Activated CD4-positive, alpha-beta memory T cell treated with anti-CD3 and anti-CD28 coated beads for 36 hours (primary cell): Measurements from ENCODE around the gene ZDHHC22. TPM values are rescaled to one million over a fixed set of nuclear protein-coding genes. Genes with fewer than 3 reads are reported as not detected.

Experiments
- CTCF ChIA-PET: fragments of 350-600 bp; sonication (Branson Sonifier 250); formaldehyde crosslinking; loops from one replicate; lab custom pipeline; 2021; ENCODE audit warnings: antibody characterized with exemption, inconsistent platforms; lab: Charles Lee
- POLR2A ChIA-PET: fragments of 350-600 bp; sonication (Branson Sonifier 250); formaldehyde crosslinking; loops from one replicate; lab custom pipeline; 2021; ENCODE audit warnings: antibody characterized with exemption; lab: Charles Lee
- DNase-seq: peaks from one replicate; pipeline ENCODE4 v3.0.0-alpha.2; 2020
- H3K27ac Mint-ChIP-seq: one replicate; pipeline ENCODE4 v1.8.0; 2021; ENCODE audit warnings: mixed read lengths
- H3K27me3 Mint-ChIP-seq: one replicate; pipeline ENCODE4 v1.8.0; 2021; ENCODE audit warnings: mixed read lengths
- H3K36me3 Mint-ChIP-seq: one replicate; pipeline ENCODE4 v1.8.0; 2021; ENCODE audit warnings: mixed read lengths
- H3K4me1 Mint-ChIP-seq: one replicate; pipeline ENCODE4 v1.8.0; 2021; ENCODE audit warnings: low read depth, mixed read lengths
- H3K4me3 Mint-ChIP-seq: one replicate; pipeline ENCODE4 v1.8.0; 2021; ENCODE audit warnings: mild to moderate bottlenecking, mixed read lengths
- H3K9me3 Mint-ChIP-seq: one replicate; pipeline ENCODE4 v1.8.0; 2021; ENCODE audit warnings: mixed read lengths
- intact Hi-C: fragments of 100-400 bp; cut with micrococcal nuclease; formaldehyde crosslinking; loops from one replicate; pipeline ENCODE4 v1.15.1; 2023
- total RNA-seq, 2 experiments: library from RNA; stranded (reverse); gene quantifications; one replicate each; pipeline ENCODE4 v1.2.3, GENCODE V29; 2021

The ZDHHC22 gene
- total RNA-seq, 2 experiments from 2014 or later: not detected

DNA sequence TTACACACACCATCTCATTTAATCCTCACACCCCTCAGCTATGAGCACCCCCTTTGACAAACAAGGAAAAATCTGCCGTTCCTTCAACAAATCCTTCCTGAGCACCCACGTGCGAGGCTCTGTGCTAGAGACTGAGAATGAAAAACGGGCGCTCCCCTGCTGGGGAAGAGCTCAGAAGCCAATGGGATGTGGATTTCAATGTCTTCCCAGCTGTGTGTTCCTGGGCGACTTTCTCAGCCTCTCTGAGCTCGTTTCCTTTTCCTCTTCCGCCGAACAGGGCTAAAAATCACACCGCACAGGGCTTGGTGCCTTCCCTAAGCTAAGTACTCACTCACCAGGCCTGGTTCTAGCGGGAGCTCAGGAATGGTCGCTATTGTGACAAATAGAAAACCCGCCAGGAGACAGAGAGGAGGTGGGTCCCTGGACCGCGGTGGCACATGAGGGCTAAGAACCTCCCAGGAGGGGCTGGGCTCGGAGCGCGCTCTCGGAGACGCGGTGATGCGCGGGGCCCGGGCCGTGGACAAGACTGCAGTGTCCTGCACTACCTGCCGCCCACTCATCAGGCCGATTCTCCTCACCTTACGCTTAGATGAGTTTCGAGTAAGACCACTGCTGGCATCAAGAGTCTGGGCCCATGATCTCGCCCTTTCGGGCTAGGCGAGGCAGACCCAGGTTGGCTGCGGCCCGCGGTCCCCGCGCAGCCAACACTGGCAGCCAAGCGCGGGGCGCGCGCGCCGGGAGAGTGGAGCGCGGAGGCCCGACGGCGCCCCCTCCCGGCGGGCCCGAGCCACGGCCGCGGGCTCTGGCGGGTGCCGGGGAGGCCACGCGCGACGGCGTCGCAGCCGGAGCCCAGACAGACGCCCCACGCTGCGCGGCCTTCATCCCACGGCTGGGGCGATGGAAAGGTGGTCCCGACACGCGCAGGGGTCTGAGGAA lies 17.0 kb downstream of the ZDHHC22 start:
- POLR2A ChIA-PET: interaction anchor here (0.6 to 3.0 kb wide), 5 partner anchors 9 to 252 kb away, joined by 3 to 10 read pairs (median 5); partner anchors contain the start of genes CIPC, SAMD15 and TMED8
- H3K9me3 Mint-ChIP-seq: no peaks in the 10 kb centered on the region
- H3K27me3 Mint-ChIP-seq: peaks cover 2% of the 10 kb centered on the region
- H3K4me1 Mint-ChIP-seq: peaks cover 50% of the 10 kb centered on the region
- peak overlapping the region; percentile 82 for H3K4me3 Mint-ChIP-seq
- H3K27ac Mint-ChIP-seq: peak overlapping the region; percentile 73
- DNase-seq: peak; percentile 77
- intact Hi-C loops: loop anchor here (5.0 kb wide), 2 partner anchors 167 to 178 kb away; no protein-coding TSS in a partner anchor
- no peaks in the 10 kb centered on the region for H3K36me3 Mint-ChIP-seq
- CTCF ChIA-PET: interaction anchor here (0.6 to 5.2 kb wide), 27 partner anchors 8 to 253 kb away, joined by 3 to 34 read pairs (median 5); partner anchors contain the start of genes CIPC, GSTZ1, POMT2 and SAMD15

DNA sequence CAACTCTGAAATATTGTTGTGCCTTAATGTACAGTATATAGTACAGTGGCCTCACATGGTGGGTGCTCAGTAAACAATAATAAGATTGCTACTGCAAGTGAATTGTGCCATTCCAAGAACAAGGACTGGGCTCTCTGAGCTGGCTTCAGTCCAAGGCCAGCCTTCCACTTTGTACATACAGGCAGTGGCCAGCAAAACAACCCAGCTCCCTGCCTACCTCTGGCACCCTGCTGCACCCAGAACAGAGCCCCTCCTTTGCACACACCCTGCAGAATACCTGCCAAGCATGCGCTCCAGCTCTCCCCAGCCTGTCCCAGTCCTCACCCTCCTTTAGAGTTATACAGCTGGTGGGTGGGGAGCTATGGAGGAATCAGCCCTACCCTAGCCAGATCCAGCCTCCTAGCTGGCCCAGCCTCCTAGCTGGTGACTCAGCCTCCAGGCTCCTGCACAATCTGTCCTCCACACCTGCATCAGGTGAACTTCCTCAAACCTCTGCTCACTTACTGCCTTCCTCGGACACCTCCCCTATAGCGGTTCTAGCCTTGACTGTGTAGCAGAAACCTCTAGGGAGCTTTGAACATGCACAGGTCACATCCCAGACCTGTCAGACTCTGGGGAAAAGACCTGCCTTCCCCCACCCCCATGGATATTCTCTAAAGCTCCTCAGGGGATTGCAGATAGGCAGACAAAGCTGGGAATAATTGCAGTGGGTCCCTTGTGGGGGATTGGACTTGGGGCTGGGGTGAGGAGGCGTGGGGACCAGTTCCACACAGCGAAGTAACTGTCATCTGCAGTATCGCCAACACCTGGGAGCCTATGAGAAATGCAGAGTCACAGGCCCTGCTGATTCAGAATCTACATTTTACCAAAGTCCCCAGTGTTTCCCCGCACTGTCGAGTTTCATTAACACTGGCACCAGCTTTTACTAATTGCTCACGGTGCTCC lies 17.9 kb downstream of the ZDHHC22 start:
- Mint-ChIP-seq H3K4me3 (peak overlapping the region; percentile 82), H3K36me3 (no peaks in the 10 kb centered on the region), H3K27ac (peak overlapping the region; percentile 73), H3K9me3 (no peaks in the 10 kb centered on the region), H3K4me1 (peaks cover 52% of the 10 kb centered on the region), H3K27me3 (peaks cover 2% of the 10 kb centered on the region)
- POLR2A ChIA-PET: interaction anchor here (1.0 to 3.0 kb wide), 4 partner anchors 10 to 253 kb away, joined by 3 to 10 read pairs (median 4); partner anchors contain the start of genes CIPC, SAMD15 and TMED8
- intact Hi-C loops: loop anchor here (5.0 kb wide), 2 partner anchors 166 to 179 kb away; no protein-coding TSS in a partner anchor
- DNase-seq: peak; percentile 52
- CTCF ChIA-PET: interaction anchor here (0.6 to 5.2 kb wide), 26 partner anchors 10 to 254 kb away, joined by 3 to 34 read pairs (median 4); partner anchors contain the start of genes CIPC, GSTZ1, POMT2 and SAMD15

DNA sequence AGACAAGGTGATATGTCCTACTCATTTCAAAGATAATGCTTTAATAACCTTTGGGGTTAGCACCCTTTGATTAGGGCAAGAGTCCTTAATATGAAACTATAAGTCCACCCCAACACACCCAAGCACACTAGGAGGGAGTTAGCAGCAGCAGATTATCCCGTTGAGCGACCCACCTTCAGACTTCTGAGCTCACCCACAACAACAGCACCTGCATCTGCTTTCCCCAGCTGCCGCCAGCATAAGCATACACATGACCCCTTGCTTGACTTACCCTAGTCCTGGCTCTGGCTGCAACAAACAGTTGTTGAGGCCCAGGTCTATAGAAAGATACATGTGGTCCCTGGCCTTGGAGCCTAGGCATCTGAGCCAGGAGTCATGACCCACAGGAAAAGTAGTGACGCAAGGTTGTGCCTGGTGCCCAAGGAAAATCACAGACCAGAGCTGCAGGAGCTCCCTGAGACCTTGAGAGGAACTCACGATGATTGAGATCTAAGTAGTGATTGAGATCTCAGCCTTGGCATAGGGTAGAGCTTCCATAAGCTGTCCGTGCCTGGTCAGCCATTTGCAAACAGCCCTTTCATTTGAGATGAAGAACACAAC lies 19.0 kb downstream of the ZDHHC22 start:
- CTCF ChIA-PET: interaction anchor here (1.6 to 5.2 kb wide), 9 partner anchors 9 to 250 kb away, joined by 4 to 34 read pairs (median 6); partner anchors contain the start of genes CIPC and ZDHHC22
- H3K4me1 Mint-ChIP-seq: peaks cover 52% of the 10 kb centered on the region
- H3K36me3 Mint-ChIP-seq: no peaks in the 10 kb centered on the region
- DNase-seq: no peak
- no peaks in the 10 kb centered on the region for H3K9me3 Mint-ChIP-seq
- H3K27ac Mint-ChIP-seq: peak overlapping the region; percentile 62
- H3K4me3 Mint-ChIP-seq: no peak overlapping the region
- no peaks in the 10 kb centered on the region for H3K27me3 Mint-ChIP-seq
- intact Hi-C loops: loop anchor here (5.0 kb wide), 2 partner anchors 165 to 180 kb away; no protein-coding TSS in a partner anchor
- POLR2A ChIA-PET: interaction anchor here (3.0 kb wide), 1 partner anchor 24 kb away, joined by 10 read pairs; the partner anchor contains the start of gene CIPC

DNA sequence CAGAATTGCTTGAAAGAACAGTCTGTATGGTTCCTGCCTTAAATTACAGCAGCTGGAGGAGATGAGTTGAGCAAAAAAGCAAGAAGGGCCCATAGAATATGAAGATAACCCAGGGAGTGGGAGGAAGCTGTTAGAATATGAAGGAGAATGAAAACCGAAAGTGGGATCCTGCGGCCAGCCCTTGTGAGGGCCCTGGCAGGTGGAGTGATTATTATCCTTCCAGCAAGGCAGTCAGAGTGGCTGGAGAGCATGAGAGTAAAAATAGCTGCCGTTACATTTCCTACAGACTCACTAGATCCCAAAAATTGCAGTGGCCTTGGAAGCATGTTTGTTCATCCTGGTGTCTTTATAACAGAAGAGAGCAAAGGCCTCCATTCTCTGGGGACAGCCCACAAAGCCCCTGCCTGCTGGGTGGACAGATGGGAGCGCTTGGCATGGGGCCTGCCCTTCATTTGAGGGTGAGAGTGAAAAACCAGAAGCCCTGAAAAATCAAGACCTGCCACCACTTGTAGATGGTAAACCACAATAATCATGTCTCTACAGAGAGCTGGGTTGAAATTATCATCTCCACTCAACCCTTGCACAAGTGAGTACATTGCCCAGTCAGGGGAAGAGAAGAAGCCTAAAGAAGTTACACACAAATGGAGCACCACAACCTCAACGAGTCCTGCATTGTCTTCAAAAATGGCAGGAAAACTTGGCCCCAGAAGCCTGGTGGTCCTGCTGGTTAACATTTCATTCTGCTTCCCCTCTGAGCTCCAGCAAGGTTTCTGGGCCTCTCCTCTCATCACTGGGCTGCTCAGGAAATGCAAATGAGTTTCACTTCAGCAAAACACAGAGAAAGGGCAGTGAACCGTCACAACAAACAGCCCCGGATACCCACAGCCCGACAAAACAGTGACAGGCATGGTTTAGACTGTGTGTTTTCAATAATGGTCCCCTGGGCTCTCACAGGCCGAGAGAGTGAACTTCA lies 20.5 kb downstream of the ZDHHC22 start:
- peak overlapping the region; percentile 86 for H3K27ac Mint-ChIP-seq
- H3K9me3 Mint-ChIP-seq: no peaks in the 10 kb centered on the region
- no peaks in the 10 kb centered on the region for H3K27me3 Mint-ChIP-seq
- peaks cover 52% of the 10 kb centered on the region for H3K4me1 Mint-ChIP-seq
- peak; percentile 77 for DNase-seq
- intact Hi-C loops: loop anchor here (1.0 to 5.0 kb wide), 5 partner anchors 23 to 336 kb away; partner anchors contain the start of genes CIPC, GSTZ1 and VIPAS39
- POLR2A ChIA-PET: interaction anchor here (0.6 to 1.9 kb wide), 5 partner anchors 10 to 222 kb away, joined by 3 to 5 read pairs (median 4); partner anchors contain the start of gene CIPC
- H3K4me3 Mint-ChIP-seq: peak overlapping the region; percentile 25
- no peaks in the 10 kb centered on the region for H3K36me3 Mint-ChIP-seq
- CTCF ChIA-PET: interaction anchor here (1.0 to 2.1 kb wide), 6 partner anchors 23 to 247 kb away, joined by 3 to 5 read pairs (median 4); partner anchors contain the start of gene CIPC

DNA sequence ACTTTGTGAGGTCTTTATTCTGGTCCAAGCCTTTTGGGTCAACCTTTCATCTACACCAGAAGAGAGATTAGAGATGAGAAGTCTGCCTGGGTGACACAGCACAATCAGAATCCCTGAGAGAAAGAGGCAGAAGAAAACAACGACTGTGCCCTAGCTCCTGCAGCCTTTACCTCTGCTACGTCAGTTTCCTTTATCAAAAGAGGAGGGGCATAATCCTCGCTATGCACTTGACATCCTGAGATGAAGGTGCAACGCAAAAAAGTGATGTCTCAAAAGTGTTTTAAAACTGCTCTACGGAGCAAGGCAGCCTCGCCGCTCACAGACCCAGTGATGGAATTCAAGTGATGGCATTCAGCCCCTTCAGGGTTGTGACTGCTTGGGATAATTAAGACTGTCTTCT lies 21.7 kb downstream of the ZDHHC22 start:
- ChIA-PET POLR2A (interaction anchor here (0.6 to 1.2 kb wide), 3 partner anchors 21 to 239 kb away, joined by 3 to 5 read pairs (median 4); partner anchors contain the start of gene CIPC), CTCF (no interaction called here)
- Mint-ChIP-seq H3K27me3 (no peaks in the 10 kb centered on the region), H3K4me3 (peak overlapping the region; percentile 24), H3K9me3 (no peaks in the 10 kb centered on the region), H3K27ac (peak overlapping the region; percentile 84), H3K4me1 (peaks cover 48% of the 10 kb centered on the region), H3K36me3 (peaks cover 3% of the 10 kb centered on the region)
- intact Hi-C loops: loop anchor here (1.0 to 5.0 kb wide), 3 partner anchors 163 to 201 kb away; partner anchors contain the start of gene GSTZ1
- peak; percentile 30 for DNase-seq

DNA sequence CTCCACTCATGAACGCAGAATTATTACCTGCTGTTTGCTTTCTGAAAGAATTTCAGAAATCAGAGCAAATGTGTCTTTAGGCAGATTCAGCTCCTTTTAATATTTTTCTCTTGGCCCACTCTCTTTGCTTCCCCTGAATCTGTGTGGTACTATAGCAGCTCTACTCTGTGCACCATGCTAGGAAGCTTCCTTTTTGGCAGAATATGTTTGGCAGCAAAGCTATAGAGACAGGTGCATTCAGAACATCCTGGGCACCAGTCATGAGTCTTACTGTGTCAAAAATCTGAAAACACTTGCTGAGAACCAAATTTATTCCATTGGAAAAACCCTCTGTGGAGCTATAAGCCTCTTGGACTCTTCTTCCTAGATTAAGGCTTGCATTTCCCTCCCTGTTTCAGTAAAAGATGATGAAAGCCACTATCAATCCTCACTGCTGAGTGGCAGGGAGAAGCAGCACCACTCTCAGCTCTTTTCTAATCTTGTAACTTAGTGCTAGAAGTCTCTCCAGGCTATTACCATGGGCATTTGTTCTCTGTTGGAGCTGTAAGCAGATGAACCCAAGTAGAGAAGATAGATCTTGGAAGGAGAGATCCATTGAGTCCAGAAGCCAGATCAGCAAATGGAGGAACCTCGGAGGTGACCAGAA lies 25.3 kb downstream of the ZDHHC22 start:
- POLR2A ChIA-PET: no interaction called here
- Mint-ChIP-seq H3K9me3 (no peaks in the 10 kb centered on the region), H3K36me3 (peaks cover 21% of the 10 kb centered on the region), H3K4me3 (no peak overlapping the region), H3K27ac (no peak overlapping the region), H3K4me1 (peaks cover 17% of the 10 kb centered on the region), H3K27me3 (no peaks in the 10 kb centered on the region)
- no peak for DNase-seq
- intact Hi-C loops: no loop called here
- CTCF ChIA-PET: interaction anchor here (0.7 to 1.3 kb wide), 2 partner anchors 9 to 46 kb away, joined by 3 to 5 read pairs; no protein-coding TSS in a partner anchor

DNA sequence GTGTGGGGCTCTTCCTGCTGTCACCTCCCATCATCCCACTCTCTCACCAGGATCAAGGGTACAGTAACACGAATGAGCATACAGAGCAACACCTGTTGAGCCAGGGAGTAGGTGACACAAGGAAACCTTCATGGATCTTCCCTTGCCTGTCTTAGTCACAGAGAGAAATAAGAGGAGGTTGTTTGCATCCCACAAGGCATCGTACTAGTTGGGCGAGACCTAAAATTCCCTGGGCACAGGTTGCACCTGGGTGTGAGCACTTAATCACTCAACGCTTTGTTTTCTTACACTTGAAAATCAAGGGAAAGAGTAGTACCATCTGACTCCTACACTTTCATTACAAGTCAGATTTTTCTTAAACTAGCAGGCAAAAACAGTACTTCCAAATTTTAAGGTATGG lies 27.0 kb downstream of the ZDHHC22 start:
- no peaks in the 10 kb centered on the region for H3K9me3 Mint-ChIP-seq
- ChIA-PET POLR2A (interaction anchor here (1.4 kb wide), 1 partner anchor 10 kb away, joined by 5 read pairs; no protein-coding TSS in a partner anchor), CTCF (interaction anchor here (0.7 to 3.4 kb wide), 3 partner anchors 10 to 20 kb away, joined by 3 to 23 read pairs (median 3); no protein-coding TSS in a partner anchor)
- H3K4me3 Mint-ChIP-seq: no peak overlapping the region
- intact Hi-C loops: no loop called here
- peaks cover 2% of the 10 kb centered on the region for H3K4me1 Mint-ChIP-seq
- no peak for DNase-seq
- peaks cover 23% of the 10 kb centered on the region for H3K36me3 Mint-ChIP-seq
- H3K27ac Mint-ChIP-seq: no peak overlapping the region
- no peaks in the 10 kb centered on the region for H3K27me3 Mint-ChIP-seq

DNA sequence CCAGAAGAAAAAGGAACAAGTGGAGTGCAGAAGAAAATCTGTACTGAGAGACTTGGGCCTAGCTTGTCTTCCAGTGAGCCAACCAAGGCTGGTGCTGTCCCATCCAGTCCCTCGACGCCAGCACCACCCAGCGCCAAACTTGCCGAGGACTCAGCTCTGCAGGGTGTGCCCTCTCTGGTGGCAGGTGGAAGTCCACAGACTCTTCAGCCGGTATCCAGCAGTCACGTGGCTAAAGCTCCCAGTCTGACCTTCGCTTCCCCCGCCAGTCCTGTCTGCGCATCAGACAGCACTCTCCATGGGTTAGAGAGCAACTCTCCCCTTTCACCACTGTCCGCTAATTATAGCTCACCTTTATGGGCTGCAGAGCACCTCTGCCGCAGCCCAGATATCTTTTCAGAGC lies 27.9 kb downstream of the ZDHHC22 start:
- no peak overlapping the region for H3K4me3 Mint-ChIP-seq
- no peak for DNase-seq
- H3K36me3 Mint-ChIP-seq: peaks cover 26% of the 10 kb centered on the region
- ChIA-PET POLR2A (interaction anchor here (1.3 to 1.4 kb wide), 2 partner anchors 11 to 15 kb away, joined by 4 to 5 read pairs; no protein-coding TSS in a partner anchor), CTCF (interaction anchor here (3.4 kb wide), 1 partner anchor 11 kb away, joined by 23 read pairs; no protein-coding TSS in a partner anchor)
- no peak overlapping the region for H3K27ac Mint-ChIP-seq
- no peaks in the 10 kb centered on the region for H3K4me1 Mint-ChIP-seq
- H3K27me3 Mint-ChIP-seq: no peaks in the 10 kb centered on the region
- no peaks in the 10 kb centered on the region for H3K9me3 Mint-ChIP-seq
- intact Hi-C loops: no loop called here

DNA sequence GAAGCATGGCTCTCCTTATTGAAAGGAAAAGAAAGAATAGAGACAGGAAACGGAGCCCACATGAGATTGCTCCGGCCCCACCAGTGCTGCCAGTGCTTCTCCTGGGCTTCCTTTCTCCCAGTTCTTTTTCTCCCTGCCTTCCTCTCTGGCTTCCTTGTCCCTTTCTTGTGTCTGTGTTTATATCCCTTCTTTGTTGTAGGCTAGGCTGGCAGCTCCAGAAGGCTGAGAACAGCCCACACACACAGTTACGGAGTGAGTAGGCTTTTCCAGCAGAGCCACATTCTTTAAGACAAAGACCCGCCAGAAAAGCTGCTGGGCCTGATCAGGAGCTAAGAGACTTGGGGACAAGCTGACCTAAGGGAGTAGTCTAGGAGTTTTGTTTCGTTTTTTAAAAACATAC lies 30.6 kb downstream of the ZDHHC22 start:
- Mint-ChIP-seq H3K9me3 (no peaks in the 10 kb centered on the region), H3K27ac (no peak overlapping the region), H3K36me3 (peaks cover 32% of the 10 kb centered on the region), H3K4me1 (no peaks in the 10 kb centered on the region), H3K27me3 (no peaks in the 10 kb centered on the region), H3K4me3 (no peak overlapping the region)
- no peak for DNase-seq
- CTCF ChIA-PET: interaction anchor here (0.7 to 2.6 kb wide), 4 partner anchors 13 to 238 kb away, joined by 3 to 13 read pairs (median 5); no protein-coding TSS in a partner anchor
- intact Hi-C loops: no loop called here
- POLR2A ChIA-PET: interaction anchor here (1.7 kb wide), 1 partner anchor 10 kb away, joined by 4 read pairs; no protein-coding TSS in a partner anchor
